G401 (cell line): Measurements from ENCODE around the gene DNAI1. TPM values are rescaled to one million over a fixed set of nuclear protein-coding genes. Genes with fewer than 3 reads are reported as not detected.
"Not testable (repeated sequence)": the region's sequence is repeated elsewhere in the genome, so short reads cannot be mapped to it uniquely, and the experiment has no call there.

Experiments used
- DNase-seq: peaks from one replicate; pipeline ENCODE4 v3.0.0-alpha.2; 2015; ENCODE audit warnings: low spot score
- in situ Hi-C: cut with HindIII; loops from 2 replicates; pipeline ENCODE4 v1.10.0; 2016; ENCODE audit warnings: low sequenced_read_pairs, mixed read lengths
- total RNA-seq: library from RNA; depleted of rRNA; stranded (reverse); fragments of >200 nt; shearing (Covaris generic); gene quantifications from 2 replicates; pipeline ENCODE4 v1.2.3, GENCODE V29; 2014; rRNA removed

The DNAI1 gene
- not detected in 2 replicates for total RNA-seq

DNA sequence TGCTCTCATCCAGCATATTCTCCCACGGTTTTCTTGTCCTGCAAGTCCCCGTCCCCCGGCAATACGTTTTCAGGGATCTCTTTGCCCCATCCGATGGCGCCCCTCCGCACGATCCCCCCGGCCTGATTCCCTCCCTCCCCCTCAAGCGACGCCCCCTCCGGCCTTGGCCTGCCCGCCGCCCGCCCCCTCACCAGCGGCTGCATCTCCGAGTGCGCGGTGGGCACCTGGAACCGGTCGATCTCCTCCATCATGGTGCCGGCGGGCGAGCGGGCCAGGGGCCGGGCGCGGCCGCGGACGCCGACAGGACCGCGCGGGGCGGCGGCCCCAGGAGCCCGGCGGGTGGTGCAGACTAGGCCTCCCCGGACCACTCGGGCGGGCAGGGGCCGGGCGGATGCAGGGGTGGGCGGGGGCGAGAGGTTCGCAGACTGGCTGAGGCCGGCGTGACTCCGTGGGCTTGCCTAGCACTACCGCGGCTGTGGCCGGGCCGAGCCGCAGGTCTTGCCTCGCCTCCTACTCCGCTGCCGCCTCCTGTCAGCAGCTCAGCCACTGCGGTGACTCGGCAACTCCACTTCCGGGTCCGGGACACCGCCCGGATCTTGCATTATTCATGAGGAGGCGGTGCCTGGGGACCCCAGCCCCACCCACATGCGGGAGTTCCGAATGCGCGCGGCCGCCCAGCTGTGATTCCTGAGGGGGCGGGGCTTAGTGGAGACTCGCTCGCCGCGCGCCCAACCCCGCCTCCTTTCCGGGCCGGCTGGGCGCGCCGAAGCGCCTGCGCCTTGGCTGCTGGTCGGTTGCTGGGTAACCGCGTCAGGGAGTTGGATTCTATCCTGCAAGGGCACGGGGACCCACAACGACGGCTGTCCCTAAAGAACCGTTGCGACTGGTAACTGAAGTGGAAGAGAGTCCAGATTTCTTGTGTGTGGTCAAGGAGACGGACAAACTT is at the start of gene DNAI1, which contains the start of gene FAM219A:
TSS of gene DNAI1 (plus strand) at position 793 of the 946 bp plus-strand sequence. CDS start 201 bp downstream, outside the sequence.
TSS of gene FAM219A (minus strand) at position 558 of the 946 bp plus-strand sequence. CDS start at position 251, 307 bp downstream.
- peak; percentile 99 for DNase-seq
- in situ Hi-C loops, result no loop called here

DNA sequence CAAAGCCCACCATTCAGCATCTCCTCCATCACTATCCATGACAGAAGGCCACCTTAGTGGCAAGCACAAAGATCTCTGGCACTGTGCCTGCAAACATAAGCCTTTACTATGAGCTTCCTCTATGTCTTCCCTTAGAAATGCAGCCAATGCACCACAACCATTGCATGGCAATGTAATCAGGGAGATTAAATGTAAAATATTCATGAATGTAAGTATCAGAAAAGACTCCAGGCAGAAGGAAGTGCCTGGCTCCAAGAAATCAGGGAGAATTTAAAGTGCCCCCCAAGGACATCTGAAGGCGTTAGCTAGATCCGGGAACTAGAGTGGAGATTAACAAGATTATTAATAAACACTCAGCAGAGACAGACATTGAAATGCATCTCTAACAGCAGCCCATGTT is 49.5 kb upstream of the DNAI1 start:
- in situ Hi-C loops, result no loop called here
- DNase-seq, result peak; percentile 29

DNA sequence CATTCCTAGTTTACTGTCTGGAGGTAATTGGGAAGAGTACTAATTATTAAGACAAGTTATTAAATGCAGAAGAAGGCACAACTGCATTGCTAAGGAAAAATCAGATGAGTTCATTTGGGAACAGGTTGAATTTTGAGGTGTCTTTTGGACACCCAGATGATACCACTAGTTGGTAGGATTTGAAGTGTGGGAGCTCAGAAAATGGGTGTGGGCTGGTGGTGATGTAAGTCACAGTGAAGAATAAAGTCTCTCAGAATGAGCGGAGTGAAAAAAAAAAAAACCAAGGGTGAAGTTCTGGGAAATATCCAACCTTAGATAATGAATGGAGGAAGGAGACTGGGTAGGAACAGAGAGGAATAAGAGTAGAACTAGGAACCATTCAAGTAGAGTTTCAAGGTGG is 46.3 kb upstream of the DNAI1 start:
- in situ Hi-C loops, result no loop called here
- DNase-seq, result no peak

DNA sequence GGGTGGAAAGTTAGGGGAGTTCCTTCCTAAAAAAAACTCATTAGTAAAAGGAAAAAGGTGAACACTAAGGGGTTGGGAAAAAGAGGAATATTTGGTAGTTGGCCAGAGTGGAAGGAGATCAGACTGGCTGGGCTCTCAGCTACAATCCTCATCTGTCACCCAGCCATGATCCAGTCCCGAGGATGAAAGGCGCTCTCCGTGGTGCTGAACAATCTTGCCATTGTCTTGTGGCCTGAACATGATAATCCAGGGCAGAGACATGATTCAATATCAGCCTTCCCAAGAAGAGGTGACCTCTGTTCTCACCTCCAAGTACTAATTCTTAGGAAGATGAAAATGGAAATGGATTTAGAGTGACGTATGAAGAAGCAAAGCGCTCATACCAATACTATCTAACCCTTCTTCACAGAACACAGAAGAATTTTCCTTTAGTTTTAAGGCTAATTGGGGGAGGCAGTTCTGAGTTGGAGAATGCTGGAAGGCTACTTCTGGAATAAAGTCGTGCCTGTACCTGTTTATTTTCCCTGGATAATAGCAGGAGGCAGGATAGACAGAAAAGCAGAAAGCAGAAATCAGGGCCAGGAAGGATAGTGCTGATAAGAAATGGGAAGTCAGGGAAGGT is 45.3 kb upstream of the DNAI1 start:
- DNase-seq, result no peak
- in situ Hi-C loops, result no loop called here

DNA sequence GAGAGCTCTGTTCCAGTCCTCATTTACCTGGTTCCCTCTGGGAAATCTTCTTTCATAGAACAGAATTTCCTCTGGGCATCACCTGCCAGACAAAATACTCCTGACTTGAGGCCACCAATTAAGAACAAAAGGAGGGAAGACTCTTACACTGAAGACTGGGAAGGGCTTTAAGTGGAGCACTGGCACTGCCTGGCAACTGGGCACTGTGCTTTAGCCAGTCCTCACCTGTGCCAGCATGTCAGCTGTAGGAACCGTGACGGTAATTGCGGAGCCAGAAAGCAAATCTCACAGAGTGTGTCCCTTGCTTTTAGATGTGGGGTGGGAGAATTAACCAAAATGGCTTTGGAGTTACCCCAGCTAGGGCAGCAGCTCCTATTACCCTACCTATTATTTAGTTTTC is 40.9 kb upstream of the DNAI1 start:
- in situ Hi-C loops, result loop anchor here (5.0 kb wide), 1 partner anchor 85 kb away; no protein-coding TSS in a partner anchor
- peak; percentile 78 for DNase-seq

DNA sequence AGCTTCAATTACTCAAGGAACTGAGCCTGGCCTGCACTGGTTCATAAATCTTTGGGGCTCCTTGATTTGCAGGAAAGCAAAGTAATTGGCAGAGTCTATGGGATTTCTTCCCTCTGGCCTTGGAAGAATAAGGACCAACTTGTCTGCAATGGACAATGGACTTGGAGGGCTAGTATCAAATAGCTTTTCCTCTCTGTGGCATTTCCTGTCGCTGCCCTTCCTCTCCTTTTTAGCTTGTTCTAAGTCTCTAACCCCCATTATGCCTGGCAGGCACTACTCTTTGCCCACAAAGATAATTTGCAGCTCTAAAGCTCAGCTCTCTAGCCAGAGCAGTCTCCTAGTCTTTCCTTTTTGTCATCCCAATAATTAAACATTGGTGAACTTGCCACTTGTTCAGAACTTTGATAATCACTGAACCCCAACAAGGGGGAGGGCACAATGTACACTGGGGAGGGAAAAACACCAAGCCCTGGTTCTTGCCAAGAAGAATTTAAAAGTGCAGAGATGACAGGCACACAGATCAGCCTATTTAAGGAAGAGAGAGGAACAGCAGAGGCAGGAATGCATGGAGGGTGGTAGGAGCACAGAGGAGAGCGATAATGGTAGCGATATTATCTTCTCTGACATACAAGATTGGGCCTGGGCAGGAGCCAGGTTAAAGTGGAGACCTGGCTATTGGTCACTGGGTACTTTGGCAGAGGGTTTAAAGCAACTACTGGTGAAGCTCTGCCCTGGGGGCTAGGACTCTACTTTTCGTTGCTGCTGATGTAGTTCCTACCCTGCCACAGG is 38.7 kb upstream of the DNAI1 start:
- in situ Hi-C loops, result loop anchor here (5.0 kb wide), 1 partner anchor 82 kb away; no protein-coding TSS in a partner anchor
- no peak for DNase-seq

DNA sequence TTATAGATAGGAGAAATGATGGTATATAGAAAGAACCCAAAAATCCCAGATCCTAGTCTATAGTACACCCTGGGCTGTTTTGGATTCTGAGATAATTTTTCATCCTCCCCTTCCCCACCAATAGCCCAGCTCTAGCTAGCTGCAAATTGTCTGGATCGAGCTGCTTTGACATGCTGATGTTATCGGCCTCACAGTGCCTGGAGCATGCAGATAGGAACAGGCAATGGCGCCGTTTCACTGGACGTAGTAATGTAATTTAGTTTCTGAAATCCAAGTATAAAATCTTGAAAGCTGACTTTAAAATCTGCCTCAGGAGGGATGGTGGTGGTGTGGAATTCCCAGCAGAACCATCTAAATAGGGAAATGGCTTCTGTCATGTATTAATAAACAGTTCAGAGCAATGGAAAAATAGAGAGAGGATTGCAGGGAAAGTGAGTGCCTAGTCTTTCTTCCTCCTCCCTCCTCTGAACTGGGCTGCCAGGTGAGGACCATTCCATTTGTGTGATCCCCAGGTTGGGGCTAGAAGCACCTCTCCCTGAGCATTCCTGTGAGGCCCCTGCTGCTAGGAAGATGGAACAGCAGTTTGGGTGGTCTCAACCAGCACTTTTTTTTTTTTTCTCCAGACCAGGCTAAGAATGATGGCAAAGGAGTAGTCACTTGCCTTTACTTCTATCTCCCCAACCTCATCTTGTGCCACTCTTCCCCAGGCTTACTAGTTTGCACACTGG is 32.1 kb upstream of the DNAI1 start:
- DNase-seq, result no peak
- in situ Hi-C loops, result no loop called here

DNA sequence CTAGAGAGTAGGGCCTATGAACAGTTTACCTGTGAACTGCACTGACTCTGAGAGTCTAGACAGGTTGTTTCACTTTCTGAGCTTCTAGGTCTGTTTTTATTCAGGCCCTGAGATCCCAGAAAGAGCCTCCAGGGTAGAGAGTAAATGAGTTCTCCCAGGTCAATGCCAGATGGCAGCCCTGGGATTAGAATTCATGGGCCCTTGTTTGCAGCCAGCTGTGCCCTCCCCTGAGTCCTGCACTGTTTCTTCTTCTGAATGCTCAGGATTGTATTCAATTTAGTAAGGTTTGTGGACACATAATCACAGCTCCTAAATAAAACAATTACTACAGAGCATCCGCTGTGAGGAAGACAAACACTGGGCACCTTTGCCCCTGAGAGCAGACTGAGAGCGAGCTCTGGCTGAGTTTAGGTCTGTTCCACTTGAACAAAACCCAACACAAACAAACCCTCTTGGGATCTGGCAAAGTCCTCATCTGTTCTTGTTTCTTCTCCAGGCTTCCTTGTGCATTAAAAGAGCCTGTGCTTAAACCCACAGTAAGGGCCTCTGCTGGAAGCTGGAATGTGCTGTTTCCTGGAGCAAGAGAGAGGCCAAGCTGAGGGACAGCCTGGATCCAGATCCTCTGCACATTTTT is 30.2 kb upstream of the DNAI1 start:
- in situ Hi-C loops, result no loop called here
- DNase-seq, result peak; percentile 33

DNA sequence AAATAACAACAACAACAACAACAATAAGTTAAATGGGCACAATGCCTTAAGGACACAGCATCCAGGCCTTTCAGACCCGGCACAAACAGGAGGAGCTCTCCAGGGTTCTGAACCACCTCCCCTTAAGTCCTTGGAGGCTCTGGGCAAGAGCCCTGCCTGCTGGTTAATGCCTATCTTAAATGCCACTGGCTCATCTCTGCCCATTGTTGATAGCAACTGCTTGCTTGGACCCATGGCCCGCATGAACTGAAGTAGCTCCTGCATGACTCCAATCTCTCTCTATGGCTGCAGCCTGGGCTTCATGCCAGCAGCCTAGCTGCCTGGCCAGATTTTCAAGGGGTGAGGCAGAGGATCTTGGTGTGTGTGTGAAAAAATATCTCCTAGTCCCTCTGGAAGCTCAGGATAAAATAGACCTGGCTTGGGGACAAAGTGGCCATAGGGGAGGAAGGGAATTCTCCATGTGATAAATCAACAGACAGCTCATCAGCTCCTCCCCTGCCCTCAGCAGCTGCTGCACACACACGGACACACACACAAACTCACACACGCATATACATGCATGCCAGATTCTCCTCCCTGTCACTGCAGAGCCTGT is 27.7 kb upstream of the DNAI1 start:
- in situ Hi-C loops, result no loop called here
- peak; percentile 97 for DNase-seq

DNA sequence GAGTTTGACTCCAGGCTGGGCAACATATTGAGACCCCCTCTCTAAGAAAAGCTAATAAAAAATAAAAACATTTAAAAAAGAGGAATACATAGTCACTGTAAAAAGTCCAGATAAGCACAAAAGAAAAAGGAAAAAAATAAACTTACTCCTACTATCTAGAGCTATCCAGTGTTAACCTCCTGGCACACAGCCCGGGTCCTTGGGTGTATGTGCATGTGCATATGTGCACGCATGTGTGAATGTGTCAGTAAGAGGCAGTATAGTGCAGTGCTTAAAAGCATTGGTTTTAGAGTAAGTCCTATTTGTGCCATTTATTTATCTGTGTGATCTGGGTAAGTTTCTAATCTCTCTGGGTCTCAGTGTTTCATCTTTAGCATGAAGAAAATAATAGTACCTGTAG is 26.9 kb upstream of the DNAI1 start:
- in situ Hi-C loops, result no loop called here
- DNase-seq, result no peak

DNA sequence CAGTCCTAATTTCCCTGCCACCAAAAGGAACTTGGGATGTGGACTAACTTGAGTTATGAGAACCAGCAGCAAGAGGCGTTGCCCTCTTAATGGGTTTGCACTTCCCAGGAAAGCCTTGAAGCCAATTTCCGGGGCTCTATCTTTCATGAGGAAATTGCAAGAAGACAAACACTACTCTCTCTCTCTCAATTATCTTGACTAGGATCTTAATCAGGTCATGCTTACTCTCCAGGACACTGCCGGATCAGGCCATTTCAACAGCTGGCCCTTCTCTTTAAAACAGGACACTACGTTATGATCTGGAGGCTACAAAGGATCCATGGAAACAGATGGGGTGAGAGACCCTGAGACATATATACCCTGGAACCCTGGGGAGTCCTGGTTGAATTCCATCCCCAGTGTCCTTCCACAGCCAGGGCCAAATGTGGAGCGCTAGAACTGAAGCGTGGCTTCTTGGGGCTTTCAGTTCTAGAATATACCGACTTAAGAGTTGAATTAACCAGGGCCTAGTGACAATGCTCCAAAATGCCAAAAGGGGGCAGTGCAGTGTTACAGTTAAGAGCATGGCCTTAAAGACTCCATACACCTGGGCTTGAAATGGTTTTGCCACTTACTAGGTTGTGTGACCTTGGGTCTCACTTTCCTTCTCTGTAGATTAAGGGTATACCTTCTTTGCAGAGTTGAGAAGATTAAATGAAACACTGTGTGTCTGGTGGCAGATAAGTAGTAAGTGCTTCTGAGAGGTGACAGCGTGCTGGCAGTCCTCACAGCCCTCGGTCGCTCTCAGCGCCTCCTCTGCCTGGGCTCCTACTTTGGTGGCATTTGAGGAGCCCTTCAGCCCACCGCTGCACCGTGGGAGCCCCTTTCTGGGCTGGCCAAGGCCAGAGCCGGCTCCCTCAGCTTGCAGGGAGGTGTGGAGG is 21.3 kb upstream of the DNAI1 start:
- in situ Hi-C loops, result no loop called here
- peak; percentile 86 for DNase-seq

DNA sequence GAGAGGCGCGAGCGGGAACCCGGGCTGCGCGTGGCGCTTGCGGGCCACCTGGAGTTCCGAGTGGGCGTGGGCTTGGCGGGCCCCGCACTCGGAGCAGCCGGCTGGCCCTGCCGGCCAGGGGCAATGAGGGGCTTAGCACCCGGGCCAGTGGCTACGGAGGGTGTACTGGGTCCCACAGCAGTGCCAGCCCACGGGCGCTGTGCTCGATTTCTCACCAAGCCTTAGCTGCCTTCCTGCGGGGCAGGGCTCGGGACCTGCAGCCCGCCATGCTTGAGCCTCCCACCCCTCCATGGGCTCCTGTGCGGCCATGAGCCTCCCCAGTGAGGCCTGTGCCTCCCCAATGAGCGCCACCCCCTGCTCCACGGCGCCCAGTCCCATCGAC is 20.7 kb upstream of the DNAI1 start:
- in situ Hi-C loops, DNase-seq: not testable (repeated sequence)

DNA sequence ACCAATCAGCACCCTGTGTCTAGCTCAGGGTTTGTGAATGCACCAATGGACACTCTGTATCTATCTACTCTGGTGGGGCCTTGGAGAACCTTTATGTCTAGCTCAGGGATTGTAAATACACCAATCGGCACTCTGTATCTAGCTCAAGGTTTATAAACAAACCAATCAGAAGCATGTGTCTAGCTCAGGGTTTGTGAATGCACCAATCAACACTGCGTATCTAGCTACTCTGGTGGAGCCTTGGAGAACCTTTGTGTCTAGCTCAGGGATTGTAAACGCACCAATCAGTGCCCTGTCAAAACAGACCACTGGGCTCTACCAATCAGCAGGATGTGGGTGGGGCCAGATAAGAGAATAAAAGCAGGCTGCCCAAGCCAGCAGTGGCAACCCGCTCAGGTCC is 20.1 kb upstream of the DNAI1 start:
- DNase-seq, in situ Hi-C loops: not testable (repeated sequence)

DNA sequence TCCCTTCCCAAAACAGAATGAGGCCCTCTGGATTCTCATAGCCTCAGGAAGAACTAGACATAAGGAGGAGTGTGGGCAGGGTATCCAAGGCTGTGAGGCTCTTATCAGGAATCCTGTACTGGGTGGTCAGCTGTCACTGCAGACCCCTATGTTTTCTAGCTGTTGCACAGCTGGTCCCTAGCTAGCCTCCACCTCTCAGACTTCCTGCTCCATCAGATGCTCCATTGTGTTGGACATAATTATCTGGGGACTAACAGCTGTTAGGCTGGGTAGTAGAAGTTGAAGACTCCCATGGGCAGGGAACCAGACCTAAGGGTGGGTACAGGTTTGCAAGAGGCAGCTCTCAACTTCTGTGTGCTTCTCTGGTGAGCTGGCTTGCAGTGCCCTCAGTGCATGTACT is 18.6 kb upstream of the DNAI1 start:
- in situ Hi-C loops, result no loop called here
- DNase-seq, result no peak

DNA sequence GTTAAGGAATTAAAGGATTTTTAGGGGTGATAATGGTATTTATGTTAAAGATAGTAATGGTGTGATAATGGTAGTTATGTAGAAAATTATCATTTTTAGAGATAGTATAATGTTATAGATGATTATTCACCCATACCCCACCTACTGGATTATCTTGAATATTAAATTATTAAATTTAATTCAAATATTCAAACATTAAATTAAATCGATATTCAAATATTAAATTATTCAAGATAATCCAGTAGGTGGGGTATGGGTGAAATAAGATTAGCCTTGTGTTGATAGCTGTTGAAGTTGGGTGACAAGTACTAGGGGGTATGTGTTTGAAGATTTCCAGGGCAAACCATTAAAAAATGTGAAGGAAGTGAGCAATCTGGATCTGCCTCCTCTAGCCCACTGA is 15.8 kb upstream of the DNAI1 start:
- in situ Hi-C loops, result no loop called here
- no peak for DNase-seq

DNA sequence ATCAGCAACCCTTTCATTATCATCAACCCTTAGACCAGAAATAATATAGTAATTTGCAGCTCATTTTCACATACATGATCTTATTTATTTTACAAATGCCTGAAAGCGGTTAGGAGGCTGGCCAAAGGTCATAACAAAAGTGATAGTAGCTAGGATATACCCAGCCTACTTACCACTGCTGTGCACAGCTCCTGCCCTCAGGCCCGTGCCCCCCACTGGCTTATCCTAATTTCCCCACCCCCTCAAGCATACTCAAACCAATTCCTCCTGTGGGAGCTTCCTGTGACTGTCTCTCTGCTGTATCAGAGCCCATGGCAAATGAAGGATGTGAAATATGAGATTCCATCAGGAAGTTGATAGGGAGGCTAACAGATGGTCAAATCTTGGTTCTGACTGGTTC is 15.1 kb upstream of the DNAI1 start:
- DNase-seq, result no peak
- in situ Hi-C loops, result no loop called here

DNA sequence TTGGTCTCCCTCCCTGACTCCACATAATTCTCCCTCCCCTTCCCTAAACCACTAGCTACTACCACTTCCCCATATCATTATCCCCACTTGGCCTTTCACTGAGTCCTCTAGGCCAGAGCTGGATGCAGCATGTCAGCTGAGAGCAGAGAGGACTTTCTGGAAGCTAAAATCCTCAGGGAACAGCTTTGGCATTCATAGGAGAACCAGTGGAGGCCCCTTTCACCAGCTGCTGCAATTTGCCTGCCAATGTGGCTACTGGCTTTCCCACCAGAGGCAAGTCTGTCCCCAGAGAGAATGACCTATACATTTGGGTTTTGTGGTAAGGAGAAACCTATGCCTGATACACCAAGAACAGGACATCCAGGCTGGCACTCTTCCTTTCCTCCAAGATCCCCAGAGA is 14.6 kb upstream of the DNAI1 start:
- in situ Hi-C loops, result no loop called here
- DNase-seq, result no peak
